GM21619 (cell line): ENCODE data around the gene SPRYD4.
A peak's percentile ranks its signal among the peaks of the same experiment; 100 is the strongest.
"Not testable (repeated sequence)": the region's sequence is repeated elsewhere in the genome, so short reads cannot be mapped to it uniquely, and the experiment has no call there.

ENCODE experiments used
- ATAC-seq: cut with Tn5 transposase; IDR thresholded peaks from one replicate; pipeline ENCODE4 v1.9.1; 2021; ENCODE audit not compliant: unreplicated experiment

SPRYD4 gene

DNA sequence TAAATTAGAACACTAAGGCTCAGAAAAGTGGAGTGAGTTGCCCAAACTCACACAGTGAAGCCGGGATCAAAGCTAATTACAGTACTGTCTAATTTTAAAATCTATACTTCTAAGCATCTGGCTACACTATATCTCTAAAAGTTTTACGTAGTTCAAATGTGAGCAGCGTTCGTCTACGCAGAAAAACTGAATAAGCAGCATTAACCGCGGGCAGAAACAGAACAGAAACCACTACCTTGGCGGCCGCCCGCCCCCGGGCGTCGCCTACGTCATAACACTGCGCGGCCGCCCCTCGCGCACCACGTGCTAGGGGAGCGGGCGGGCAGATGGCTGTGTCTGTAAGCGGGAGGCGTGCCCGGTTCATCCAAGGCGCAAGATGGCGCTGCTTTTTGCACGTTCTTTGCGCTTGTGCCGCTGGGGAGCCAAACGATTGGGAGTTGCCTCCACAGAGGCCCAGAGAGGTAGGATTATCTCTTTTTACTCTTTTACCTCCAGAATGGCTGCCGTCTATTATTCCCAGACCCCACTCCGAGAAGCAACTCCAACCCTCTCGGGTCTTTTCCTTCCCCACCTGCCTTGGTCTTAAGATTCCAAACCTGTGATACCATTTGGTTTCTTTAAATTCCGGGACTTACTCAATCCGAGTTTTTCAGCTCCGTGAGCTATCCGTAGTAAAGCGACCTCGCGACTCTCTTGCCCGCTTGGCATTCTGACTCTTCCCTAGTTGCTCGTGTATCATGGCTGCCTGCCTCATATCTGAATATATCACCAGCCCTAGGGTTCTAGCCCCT is at the start of gene SPRYD4:
SPRYD4 (plus strand) TSS at position 363 of the 791 bp plus-strand sequence; CDS start at position 377, 14 bp downstream.
- ATAC-seq = peak; percentile 85

GRCh38 chr12:56420411-56420810 is 48.0 kb upstream of the SPRYD4 start:
- no peak for ATAC-seq

GRCh38 chr12:56425193-56425592 is 43.2 kb upstream of the SPRYD4 start:
- no peak for ATAC-seq

DNA sequence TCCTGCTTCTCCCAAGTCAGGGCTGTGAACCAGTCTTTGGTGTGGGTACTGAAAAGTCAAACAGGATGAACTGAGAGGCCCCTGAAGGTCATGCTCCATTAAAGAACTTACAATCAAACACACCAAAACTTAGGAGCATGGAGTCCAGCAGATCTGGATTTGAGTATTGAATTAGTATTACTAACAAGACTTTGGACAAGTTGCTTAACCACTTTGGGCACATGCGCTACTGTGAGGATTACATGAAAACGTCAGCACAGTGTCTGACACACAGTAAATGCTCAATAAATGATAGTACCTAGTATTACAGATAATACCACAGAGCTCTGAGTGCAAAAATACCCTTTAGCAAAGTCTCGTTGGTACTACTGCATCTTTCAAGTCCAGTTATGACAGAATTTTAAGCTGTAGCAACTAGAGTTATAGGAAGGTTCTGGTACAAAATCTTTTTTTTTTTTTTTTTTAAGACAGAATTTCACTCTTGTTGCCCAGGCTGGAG is 42.4 kb upstream of the SPRYD4 start:
- no peak for ATAC-seq

DNA sequence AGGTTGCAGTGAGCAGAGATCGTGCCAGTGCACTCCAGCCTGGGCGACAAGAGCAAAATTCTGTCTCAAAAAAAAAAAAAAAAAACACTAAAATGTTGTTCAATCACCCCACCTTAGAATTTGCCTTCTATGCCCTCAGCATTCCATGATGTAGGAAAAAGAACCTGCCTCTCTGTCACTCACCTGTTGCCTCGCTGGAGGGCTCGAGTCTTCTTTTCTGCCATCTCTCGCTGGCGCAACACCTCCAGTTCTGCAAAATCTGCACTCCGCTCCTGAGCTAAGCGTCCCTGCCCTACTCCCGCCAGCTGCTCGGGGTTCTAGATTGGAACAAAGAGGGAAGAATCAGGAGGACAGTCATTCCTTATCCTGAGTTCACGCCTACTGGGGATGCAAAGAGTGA is 37.1 kb upstream of the SPRYD4 start:
- no peak for ATAC-seq

GRCh38 chr12:56431850-56432249 is 36.5 kb upstream of the SPRYD4 start:
- no peak for ATAC-seq

GRCh38 chr12:56434828-56435227 is 33.5 kb upstream of the SPRYD4 start:
- no peak for ATAC-seq

DNA sequence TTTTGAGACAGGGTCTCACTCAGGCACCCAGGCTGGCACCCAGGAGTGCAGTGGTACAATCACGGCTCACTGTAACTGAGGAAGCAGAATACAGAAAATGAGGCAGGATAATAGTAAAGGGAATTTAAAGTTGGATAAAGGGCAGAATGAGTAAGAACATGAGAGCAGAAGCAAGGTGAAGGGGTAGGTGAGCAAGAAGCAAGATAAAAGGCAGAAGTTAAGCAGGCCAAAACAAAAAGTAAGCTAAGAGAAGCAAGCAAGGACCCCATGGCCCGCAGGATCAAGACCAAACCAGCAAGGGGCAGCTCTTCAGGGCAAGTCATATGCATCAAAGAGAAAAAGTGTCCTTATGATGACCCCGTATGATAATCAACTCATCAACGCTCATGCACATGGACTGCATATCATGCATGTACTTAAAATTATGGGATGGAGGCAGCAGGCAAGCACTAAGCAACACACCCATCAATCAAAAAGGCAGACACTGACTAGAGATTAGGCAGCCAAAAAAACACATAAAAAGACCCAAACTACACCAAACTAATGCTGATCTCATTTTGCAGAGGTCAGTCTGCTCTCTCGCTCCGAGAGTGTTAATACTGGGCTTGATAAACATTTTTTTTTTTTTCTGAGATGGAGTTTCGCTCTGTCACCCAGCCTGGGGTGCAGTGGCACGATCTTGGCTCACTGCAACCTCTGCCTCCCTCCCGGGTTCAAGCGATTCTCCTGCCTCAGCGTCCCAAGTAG is 30.8 kb upstream of the SPRYD4 start:
- ATAC-seq = no peak

- ATAC-seq = not testable (repeated sequence)
Measured at GRCh38 chr12:56443208-56443607, 25.2 kb upstream of the SPRYD4 start.

DNA sequence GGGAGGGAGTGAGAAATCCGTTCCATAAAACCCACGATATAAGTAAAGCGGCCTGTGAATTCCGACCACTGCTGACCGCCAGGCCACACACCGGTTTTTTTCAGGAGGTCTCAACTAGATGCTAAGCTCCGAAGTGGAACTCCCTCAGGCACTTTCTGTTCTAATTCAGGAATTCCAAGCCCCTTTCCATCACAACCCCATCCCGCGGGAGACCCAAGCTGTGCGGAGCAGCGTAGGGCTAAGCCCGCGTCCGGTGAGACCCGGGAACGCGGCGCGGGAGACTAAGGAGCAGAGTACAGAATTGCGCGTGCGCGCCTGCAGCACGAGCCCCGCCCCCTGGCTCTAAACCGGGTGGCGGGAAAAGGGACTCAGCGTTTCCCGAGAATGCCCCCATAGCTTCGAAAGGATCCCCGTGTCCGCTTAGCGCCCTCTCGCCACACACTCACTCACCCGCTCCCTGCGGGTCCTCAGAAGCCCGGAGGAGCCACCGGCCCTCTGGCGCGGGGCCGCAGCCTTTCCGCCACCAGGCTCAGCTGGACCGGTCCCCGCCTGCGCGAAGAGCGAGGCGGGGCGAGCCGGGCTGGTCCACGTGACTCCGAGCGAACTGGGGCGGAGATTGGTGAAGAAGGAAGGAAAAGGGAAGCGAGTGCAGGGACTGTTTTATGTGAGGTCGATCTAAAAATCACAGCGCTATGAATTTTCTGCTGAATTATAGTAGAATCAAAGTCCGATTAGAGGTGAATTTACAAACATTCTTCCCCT is 19.3 kb upstream of the SPRYD4 start, which contains the start of gene TIMELESS:
TIMELESS (minus strand) TSS at position 567 of the 762 bp plus-strand sequence. CDS start 15,256 bp downstream, outside the sequence.
- peak; percentile 95 for ATAC-seq

GRCh38 chr12:56449622-56449984 is 18.8 kb upstream of the SPRYD4 start:
- ATAC-seq = no peak

GRCh38 chr12:56450241-56450640 is 18.1 kb upstream of the SPRYD4 start:
- no peak for ATAC-seq

DNA sequence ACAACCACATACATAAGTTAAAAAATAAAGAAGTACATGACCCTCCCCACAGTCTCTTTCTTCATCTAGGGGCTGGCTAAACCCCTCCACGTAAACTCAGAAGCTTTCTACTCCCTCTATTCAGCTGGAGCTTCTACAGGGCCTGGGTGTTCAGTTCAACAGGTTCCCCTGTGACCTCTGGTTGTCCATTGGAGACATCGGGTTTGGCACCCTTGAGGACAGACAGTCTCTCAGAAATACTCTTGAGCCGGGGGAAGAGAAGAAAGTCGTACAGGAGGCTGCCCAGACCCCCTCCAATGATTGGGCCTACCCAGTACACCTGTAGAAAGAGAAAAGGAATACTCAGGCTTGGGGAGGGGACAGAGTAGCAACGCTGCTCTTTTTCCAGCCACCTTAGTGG is 17.2 kb upstream of the SPRYD4 start:
- ATAC-seq = no peak

- no peak for ATAC-seq
Measured at GRCh38 chr12:56454557-56454956, 13.8 kb upstream of the SPRYD4 start, which contains the start of gene MIP. TSS of gene MIP (minus strand) at chr12:56454657. CDS start at chr12:56454613, 44 bp downstream.

- ATAC-seq = no peak
Measured at GRCh38 chr12:56457817-56458216, 10.6 kb upstream of the SPRYD4 start.

DNA sequence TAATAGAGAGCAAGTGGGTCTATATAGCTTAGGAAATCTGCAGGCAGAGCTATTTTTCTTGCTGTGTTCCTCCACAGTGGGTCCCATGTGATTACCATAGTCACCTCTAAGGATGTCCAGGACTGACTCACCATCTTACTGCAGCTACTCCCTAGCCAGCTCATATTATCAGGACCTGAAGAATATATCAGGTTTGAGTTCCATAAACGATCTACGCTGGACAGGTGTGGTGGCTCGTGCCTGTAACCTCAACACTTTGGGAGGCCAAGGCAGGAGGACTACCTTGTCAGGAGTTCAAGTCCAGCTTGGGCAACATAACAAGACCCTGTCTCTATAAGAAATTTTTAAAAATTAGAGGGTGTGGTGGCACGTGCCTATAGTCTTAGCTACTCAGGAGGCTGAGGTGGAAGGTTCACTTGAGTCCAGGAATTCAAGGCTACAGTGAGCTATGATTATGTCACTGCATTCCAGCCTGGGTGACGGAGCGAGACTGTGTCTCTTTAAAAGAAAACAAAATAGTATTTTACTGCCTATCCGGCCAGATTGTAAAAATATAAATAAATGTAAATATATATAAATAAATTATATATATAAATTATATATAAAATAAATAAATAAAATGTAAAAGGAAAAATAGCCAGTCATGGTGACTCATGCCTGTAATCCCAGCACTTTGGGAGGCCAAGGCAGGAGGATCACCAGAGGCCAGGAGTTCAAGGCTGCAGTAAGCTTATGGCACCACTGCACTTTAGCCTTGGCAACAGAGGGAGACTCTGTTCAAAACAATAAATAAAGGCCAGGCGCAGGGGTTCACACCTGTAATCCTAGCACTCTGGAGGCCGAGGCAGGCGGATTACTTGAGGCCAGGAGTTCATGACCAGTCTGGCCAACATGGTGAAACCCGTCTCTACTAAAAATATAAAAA is 6.9 kb upstream of the SPRYD4 start:
- no peak for ATAC-seq

DNA sequence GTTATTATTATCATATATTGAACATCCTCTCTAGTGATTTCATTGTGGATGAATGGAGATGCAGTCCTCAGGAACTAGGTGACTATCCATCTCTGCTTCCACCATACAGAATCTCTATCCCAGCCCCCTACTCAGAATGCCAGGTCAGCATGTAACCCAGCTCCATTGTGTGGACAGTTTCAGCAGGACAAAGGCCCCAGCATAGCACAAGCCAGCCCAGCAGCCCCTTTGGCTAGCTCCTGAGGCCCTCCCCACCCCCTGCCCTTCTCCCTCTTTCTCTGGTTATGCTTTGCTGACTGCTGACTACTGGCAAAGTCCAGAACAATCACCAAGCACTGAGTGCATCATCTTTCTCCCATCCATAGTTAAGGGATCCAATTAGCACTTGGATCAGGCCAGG is 5.8 kb upstream of the SPRYD4 start:
- no peak for ATAC-seq

DNA sequence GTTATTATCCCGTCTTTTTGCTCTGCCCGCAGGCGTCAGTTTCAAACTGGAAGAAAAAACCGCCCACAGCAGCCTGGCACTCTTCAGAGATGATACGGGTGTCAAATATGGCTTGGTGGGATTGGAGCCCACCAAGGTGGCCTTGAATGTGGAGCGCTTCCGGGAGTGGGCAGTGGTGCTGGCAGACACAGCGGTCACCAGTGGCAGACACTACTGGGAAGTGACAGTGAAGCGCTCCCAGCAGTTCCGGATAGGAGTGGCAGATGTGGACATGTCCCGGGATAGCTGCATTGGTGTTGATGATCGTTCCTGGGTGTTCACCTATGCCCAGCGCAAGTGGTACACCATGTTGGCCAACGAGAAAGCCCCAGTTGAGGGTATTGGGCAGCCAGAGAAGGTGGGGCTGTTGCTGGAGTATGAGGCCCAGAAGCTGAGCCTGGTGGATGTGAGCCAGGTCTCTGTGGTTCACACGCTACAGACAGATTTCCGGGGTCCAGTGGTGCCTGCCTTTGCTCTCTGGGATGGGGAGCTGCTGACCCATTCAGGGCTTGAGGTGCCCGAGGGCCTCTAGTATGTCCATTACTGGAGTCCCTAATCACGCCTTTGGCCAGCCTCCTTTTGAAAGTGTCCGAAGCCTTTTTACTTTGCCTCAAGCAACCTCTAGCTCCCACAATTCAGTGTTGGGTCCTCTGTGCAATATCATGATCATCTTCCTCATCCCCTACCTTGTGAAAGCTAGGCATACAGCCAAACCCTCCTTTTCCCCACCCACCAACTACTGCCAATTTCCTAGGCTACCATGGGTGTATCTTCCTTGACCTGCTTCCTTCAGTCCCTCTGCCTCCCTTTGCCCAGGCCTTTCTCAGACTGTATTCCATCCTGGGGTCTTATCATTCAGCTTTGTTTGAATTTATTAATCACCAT is 891 bp downstream of the SPRYD4 start:
- ATAC-seq = no peak

- no peak for ATAC-seq
Measured at GRCh38 chr12:56474389-56474788, 6.0 kb downstream of the SPRYD4 start.
